ENCODE data around the gene BID. TPM values are rescaled to one million over a fixed set of nuclear protein-coding genes. Genes with fewer than 3 reads are reported as not detected.

Gene BID
- total RNA-seq, 4 donors from 2014 or later: 34.4 to 43.0 (median 37.2) TPM

DNA sequence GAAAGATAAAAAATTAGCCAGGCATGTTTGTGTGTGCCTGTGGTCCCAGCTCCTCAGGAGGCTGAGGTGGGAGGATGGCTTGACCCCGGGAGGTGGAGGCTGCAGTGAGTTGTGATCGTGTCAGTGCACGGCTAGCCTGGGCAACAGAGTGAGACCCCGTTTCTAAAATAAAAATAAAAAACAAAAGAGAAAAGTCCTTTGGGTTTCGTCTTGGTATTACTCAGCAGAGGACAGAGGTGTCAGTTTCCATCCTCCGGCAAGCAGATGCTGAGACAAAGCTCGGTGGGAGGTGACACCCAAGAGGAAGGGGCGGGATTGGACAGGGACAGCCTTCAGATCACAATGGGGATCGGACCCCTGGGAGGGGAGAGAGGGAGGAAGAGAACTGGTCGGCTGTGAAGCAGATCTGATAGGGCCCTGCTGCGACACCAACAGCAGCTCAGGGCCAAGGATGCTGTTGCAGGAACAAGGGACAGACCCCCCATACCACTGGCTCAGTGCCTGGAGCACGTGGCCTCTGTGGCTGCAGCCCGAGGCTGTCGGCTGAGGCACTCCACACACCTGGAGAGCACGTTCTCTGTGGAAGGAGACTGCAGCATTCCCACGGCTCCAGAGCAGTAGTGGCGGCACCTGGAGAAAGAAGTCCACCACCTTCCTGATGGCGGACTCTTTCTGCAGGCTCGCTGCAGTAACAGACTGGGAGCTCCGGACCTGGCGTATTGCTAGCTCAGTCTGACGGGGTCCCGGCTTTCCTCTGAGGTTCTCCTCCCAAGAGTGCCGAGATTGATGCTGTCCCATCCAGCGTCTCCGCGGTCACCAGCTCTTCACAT lies 5.2 kb upstream of the BID start:
- TF ChIP-seq, protein P1, sequence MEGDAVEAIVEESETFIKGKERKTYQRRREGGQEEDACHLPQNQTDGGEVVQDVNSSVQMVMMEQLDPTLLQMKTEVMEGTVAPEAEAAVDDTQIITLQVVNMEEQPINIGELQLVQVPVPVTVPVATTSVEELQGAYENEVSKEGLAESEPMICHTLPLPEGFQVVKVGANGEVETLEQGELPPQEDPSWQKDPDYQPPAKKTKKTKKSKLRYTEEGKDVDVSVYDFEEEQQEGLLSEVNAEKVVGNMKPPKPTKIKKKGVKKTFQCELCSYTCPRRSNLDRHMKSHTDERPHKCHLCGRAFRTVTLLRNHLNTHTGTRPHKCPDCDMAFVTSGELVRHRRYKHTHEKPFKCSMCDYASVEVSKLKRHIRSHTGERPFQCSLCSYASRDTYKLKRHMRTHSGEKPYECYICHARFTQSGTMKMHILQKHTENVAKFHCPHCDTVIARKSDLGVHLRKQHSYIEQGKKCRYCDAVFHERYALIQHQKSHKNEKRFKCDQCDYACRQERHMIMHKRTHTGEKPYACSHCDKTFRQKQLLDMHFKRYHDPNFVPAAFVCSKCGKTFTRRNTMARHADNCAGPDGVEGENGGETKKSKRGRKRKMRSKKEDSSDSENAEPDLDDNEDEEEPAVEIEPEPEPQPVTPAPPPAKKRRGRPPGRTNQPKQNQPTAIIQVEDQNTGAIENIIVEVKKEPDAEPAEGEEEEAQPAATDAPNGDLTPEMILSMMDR (IDR thresholded peaks at IDR 0.05): no peak
- no peak for DNase-seq (ENCODE audit: low spot score)
- ATAC-seq (ENCODE audit: low FRiP score): no peak

DNA sequence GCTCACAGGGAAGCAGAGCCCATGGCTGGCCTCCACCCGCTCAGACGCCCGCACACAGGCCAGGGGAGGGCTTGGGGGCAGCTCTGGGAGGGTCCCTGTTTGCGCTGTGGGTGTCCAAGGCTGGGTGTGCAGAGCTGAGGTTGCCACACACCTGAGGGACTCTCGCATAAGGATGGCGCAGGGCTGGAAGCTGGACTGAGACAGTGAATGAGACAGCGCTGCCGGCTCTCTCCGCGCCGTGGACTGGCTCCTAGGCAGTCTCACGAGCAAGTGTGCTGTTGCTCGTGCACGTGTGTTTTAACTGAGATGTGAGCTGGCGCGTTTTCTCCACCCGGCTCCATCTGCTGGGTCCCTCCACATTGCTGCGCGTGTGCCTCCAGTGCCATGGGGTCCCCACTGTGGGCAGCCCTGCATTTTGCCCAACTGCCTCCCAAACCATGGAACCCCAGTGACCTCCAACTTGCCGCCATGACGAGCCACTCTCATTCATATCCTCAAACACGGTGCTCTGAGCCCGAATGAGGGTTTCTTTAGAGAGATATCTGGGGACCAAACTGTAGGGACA lies 4.2 kb upstream of the BID start:
- no peak for ATAC-seq (ENCODE audit: low FRiP score)
- no peak for DNase-seq (ENCODE audit: low spot score)
- TF ChIP-seq, protein P1 (IDR thresholded peaks at IDR 0.05): no peak

DNA sequence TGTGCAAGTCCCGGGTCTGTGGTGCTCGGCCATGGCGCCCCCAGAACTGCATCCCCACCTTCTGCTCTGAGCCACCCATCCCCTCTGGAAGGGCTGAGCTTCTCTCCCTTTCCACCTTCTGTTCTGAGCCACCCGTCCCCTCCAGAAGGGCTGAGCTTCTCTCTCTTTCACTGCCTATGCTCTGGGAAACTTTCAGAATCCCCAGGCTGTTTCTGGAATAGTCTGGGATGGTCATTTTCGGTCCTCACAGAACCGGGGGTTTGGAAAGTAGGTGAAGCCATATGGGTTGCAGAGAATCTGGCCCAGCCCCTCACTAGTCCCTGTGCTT lies 3.4 kb upstream of the BID start:
- TF ChIP-seq, protein P1 (IDR thresholded peaks at IDR 0.05): no peak
- no peak for ATAC-seq (ENCODE audit: low FRiP score)
- DNase-seq (ENCODE audit: low spot score): no peak

DNA sequence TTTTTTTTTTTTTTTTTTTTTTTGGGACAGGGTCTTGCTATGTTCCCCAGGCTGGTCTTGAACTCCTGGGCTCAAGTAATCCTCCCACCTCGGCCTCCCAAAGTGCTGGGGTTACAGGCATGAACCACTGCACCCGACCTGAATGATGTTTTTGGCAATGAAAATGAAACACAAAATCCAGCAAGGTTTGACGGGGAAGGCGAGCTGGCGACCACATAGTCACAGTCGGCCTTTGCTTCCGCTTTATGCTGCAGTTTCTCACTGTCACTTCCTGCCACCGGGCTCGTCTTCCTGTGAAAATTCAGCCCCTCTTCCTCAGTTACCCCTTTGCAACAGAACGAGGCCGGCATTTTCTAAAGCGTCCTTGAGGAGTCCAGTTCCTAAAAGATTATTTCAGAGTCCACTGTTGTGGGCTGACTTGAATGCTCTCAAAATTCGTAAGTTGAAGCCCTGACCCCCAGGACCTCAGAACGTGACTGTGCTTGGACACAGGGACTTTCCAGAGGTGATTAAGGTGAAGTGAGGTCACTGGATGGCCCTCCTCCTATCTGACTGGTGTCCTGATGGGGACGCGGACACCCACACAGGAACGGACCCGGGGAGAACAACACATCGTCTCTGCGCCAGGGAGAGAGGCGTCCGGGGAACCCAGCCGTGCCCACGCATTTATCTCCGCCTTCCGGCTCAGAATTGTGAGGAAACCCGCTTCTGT lies 2.9 kb upstream of the BID start:
- DNase-seq (ENCODE audit: low spot score) (no peak), ATAC-seq (ENCODE audit: low FRiP score) (no peak)
- TF ChIP-seq, protein P1 (IDR thresholded peaks at IDR 0.05): no peak

DNA sequence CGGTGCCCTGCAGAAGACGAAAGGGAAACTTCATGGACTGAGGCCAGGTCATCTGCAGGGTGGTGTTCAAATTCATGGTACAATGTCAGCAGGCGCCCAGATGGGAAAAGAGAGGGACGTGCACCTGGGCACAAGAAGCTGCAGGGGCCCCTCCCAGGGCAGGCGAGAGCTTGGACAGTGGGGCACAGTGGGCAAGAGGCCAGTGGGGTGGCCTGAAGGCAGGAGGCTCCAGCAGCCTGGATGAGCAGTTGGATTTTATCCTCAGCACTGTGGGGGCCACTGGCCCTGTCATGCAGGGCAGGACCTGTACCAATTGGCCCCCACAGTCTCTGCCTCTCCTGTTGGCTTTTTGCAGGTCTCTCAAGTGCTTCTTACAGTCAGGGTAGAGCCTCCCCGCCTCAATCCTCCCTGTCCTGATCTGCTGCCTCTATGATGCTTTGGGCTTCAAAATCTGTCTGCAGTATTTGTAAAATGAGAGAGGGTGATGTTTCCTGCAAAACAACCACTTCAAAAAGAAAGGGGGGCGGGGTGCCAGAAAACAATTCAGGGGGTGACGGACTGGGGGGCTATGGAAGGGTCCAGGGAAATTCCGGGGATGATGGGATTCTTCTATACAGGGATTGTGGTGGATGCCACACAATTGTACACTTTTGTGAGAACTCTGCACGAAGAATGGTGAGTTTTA lies 1.7 kb upstream of the BID start:
- DNase-seq (ENCODE audit: low spot score): no peak
- ATAC-seq (ENCODE audit: low FRiP score): no peak

DNA sequence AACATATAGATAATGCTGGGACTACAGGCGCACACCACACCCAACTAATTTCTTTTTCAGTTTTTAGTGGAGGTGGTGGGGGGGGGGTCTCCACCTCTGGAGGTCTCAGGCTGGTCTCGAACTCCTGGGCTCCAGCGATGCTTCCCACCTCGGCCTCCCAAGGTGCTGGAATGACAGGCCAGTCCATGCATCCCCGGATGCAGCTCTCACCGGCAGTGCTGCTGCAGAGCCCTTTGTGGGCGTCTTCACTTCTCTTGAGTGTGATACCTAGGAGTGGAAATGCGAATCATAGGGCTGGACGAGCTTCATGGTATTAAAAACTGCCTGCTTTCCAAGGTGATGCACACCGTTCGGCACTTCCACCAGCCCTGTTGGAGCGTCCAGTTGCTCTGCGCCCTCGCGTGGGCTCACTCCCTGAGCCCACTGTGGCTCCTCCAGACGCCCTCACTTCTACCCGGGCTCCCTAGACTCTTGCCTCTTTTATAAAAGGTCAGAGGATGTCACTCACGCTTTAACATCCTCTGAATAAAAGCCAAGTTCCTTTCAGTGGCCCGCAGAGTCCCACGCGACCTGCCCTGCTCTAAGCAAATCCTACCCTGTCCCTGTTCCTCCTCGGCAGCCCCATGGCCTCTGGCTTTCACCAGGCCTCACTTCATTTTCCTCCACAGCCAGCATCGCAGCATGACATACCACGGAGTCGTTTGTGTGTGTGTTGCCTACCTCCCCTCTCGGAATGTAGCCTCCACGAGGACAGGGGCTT lies 837 bp upstream of the BID start:
- no peak for DNase-seq (ENCODE audit: low spot score)
- ATAC-seq (ENCODE audit: low FRiP score): no peak
- TF ChIP-seq, protein P1 (IDR thresholded peaks at IDR 0.05): no peak

More for the DNA sequence above, 1.7 kb upstream of the BID start:
- TF ChIP-seq, protein P1 (IDR thresholded peaks at IDR 0.05): no peak

Measured in omental fat pad (tissue), 4 donors.